ENCODE data around the gene GRK2. TPM values are rescaled to one million over a fixed set of nuclear protein-coding genes. Genes with fewer than 3 reads are reported as not detected.

Gene GRK2
- total RNA-seq, 2 donors from 2014 or later: 58.0 to 61.7 TPM

GRCh38 chr11:67311556-67312082 lies 45.3 kb downstream of the GRK2 start:
- Histone ChIP-seq H3K27me3 (ENCODE audit: control insufficient read depth, insufficient read depth, low read length, poor library complexity, severe bottlenecking) (no peaks in the 10 kb centered on the region), H3K4me1 (ENCODE audit: control insufficient read depth, insufficient read depth, low read length) (no peaks in the 10 kb centered on the region), H3K27ac (ENCODE audit: low read depth, low read length) (no peak overlapping the region), H3K36me3 (ENCODE audit: control insufficient read depth, insufficient read depth, low read length) (peaks cover 4% of the 10 kb centered on the region), H3K4me3 (ENCODE audit: low read length) (no peak overlapping the region), H3K9ac (ENCODE audit: extremely low read depth, low read length, poor library complexity, severe bottlenecking) (no peak overlapping the region), H3K9me3 (ENCODE audit: control insufficient read depth, low read length) (no peaks in the 10 kb centered on the region)
- TF ChIP-seq, protein P1, sequence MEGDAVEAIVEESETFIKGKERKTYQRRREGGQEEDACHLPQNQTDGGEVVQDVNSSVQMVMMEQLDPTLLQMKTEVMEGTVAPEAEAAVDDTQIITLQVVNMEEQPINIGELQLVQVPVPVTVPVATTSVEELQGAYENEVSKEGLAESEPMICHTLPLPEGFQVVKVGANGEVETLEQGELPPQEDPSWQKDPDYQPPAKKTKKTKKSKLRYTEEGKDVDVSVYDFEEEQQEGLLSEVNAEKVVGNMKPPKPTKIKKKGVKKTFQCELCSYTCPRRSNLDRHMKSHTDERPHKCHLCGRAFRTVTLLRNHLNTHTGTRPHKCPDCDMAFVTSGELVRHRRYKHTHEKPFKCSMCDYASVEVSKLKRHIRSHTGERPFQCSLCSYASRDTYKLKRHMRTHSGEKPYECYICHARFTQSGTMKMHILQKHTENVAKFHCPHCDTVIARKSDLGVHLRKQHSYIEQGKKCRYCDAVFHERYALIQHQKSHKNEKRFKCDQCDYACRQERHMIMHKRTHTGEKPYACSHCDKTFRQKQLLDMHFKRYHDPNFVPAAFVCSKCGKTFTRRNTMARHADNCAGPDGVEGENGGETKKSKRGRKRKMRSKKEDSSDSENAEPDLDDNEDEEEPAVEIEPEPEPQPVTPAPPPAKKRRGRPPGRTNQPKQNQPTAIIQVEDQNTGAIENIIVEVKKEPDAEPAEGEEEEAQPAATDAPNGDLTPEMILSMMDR (conservative IDR thresholded peaks at IDR 0.05): peak; percentile 50
- Mint-ChIP-seq H3K4me1 (no peaks in the 10 kb centered on the region), H3K27ac (no peak overlapping the region), H3K36me3 (ENCODE audit: low read depth) (peaks cover 6% of the 10 kb centered on the region), H3K27me3 (ENCODE audit: insufficient read depth) (no peaks in the 10 kb centered on the region), H3K9me3 (no peaks in the 10 kb centered on the region), H3K4me3 (no peak overlapping the region)
- WGBS, 2 experiments (ENCODE audit: insufficient coverage in 1 of 2, insufficient read length in 1 of 2): 91 to 94% methylated on average over 6 to 15 of the region's 15 CpGs
- peak; percentile 59 for DNase-seq

- H3K4me1 Mint-ChIP-seq: no peaks in the 10 kb centered on the region
- no peaks in the 10 kb centered on the region for H3K27me3 ChIP-seq (ENCODE audit: control insufficient read depth, insufficient read depth, low read length, poor library complexity, severe bottlenecking)
- H3K27ac Mint-ChIP-seq: no peak overlapping the region
- H3K36me3 Mint-ChIP-seq (ENCODE audit: low read depth): peaks cover 6% of the 10 kb centered on the region
- TF ChIP-seq, protein P1 (conservative IDR thresholded peaks at IDR 0.05): no peak
- WGBS, 2 experiments (ENCODE audit: insufficient coverage in 1 of 2, insufficient read length in 1 of 2): 92 to 94% methylated on average over 20 to 22 of the region's 22 CpGs
- peaks cover 4% of the 10 kb centered on the region for H3K36me3 ChIP-seq (ENCODE audit: control insufficient read depth, insufficient read depth, low read length)
- H3K9me3 Mint-ChIP-seq: no peaks in the 10 kb centered on the region
- DNase-seq: no peak
- no peaks in the 10 kb centered on the region for H3K9me3 ChIP-seq (ENCODE audit: control insufficient read depth, low read length)
- H3K27ac ChIP-seq (ENCODE audit: low read depth, low read length): no peak overlapping the region
- no peak overlapping the region for H3K9ac ChIP-seq (ENCODE audit: extremely low read depth, low read length, poor library complexity, severe bottlenecking)
- H3K4me3 Mint-ChIP-seq: no peak overlapping the region
- no peaks in the 10 kb centered on the region for H3K27me3 Mint-ChIP-seq (ENCODE audit: insufficient read depth)
- H3K4me1 ChIP-seq (ENCODE audit: control insufficient read depth, insufficient read depth, low read length): no peaks in the 10 kb centered on the region
- H3K4me3 ChIP-seq (ENCODE audit: low read length): no peak overlapping the region
Observed at GRCh38 chr11:67312187-67313021, 46.1 kb downstream of the GRK2 start.

DNA sequence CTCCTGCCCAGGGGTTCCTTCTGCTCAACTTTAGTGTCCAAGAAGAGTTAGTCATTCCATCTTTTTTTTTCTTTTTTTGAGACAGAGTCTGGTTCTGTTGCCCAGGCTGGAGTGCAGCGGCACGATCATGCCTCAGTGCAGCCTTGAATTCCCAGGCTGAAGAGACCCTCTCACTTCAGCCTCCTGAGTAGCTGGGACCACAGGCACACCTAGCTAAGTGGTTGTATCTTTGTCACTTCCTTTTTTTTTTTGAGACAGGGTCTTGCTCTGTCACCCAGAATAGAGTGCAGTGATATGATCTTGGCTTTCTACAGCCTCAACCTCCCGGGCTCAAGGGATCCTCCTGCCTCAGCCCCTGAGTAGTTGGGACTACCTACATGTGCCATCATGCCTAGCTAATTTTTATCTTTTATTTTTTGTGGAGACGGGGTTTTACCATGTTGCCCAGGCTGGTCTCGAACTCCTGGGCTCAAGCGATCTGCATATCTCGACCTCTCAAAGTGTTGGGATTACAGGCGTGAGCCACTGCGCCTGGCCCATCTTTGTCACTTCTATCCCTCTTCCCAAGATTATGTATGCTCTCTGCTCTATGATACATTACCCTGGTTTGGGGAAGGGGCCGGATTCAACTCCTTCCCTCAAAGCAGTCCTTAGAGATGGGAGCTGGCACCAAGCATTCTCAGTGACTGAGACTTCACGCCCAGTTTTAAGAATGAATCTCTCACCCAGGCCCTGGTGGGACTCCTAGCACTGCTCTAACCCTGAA lies 47.0 kb downstream of the GRK2 start:
- Histone ChIP-seq H3K4me3 (ENCODE audit: low read length) (no peak overlapping the region), H3K9ac (ENCODE audit: extremely low read depth, low read length, poor library complexity, severe bottlenecking) (no peak overlapping the region), H3K9me3 (ENCODE audit: control insufficient read depth, low read length) (no peaks in the 10 kb centered on the region), H3K27me3 (ENCODE audit: control insufficient read depth, insufficient read depth, low read length, poor library complexity, severe bottlenecking) (peaks cover 3% of the 10 kb centered on the region), H3K4me1 (ENCODE audit: control insufficient read depth, insufficient read depth, low read length) (no peaks in the 10 kb centered on the region), H3K27ac (ENCODE audit: low read depth, low read length) (no peak overlapping the region), H3K36me3 (ENCODE audit: control insufficient read depth, insufficient read depth, low read length) (peaks cover 4% of the 10 kb centered on the region)
- peaks cover 6% of the 10 kb centered on the region for H3K36me3 Mint-ChIP-seq (ENCODE audit: low read depth)
- peaks cover under 1% of the 10 kb centered on the region for H3K4me1 Mint-ChIP-seq
- H3K4me3 Mint-ChIP-seq: no peak overlapping the region
- no peaks in the 10 kb centered on the region for H3K9me3 Mint-ChIP-seq
- no peak for DNase-seq
- peaks cover 5% of the 10 kb centered on the region for H3K27me3 Mint-ChIP-seq (ENCODE audit: insufficient read depth)
- H3K27ac Mint-ChIP-seq: no peak overlapping the region
- TF ChIP-seq, protein P1 (conservative IDR thresholded peaks at IDR 0.05): no peak
- WGBS, 2 experiments (ENCODE audit: insufficient coverage in 1 of 2, insufficient read length in 1 of 2): 85 to 91% methylated on average over 9 to 11 of the region's 11 CpGs
